K562 (cell line): ENCODE results near the gene RASGEF1C. TPM values are rescaled to one million over a fixed set of nuclear protein-coding genes. Genes with fewer than 3 reads are reported as not detected.
A peak's percentile ranks its signal among the peaks of the same experiment; 100 is the strongest.

Experiments
- ATAC-seq: fragments of 200-7000 bp; cut with Tn5 transposase; 3 replicates; pipeline ENCODE4 v1.9.1; 2020; ENCODE audit warnings: moderate library complexity
- BruUV-seq: library from RNA; stranded (reverse); fragments of 400-500 nt; replicated peaks from 2 replicates; lab custom pipeline; 2021; lab: Mats Ljungman, UMichigan
- CTCF ChIA-PET: fragments of 300-600 bp; formaldehyde crosslinking; extraction: SDS; loops from one replicate; lab custom pipeline; 2021; ENCODE audit warnings: low intra/inter-chr PET ratio; lab: Yijun Ruan, JAX
- POLR2A ChIA-PET: fragments of 300-600, 350-650 bp; sonication (Branson Sonifier 250); formaldehyde crosslinking; extraction: SDS; loops from one replicate; lab custom pipeline; 2021; ENCODE audit warnings: antibody characterized with exemption, inconsistent platforms; lab: Yijun Ruan, JAX
- DNase-seq, 4 experiments: peaks; one replicate each; pipeline versions ENCODE4 v3.0.0 to v3.0.0-alpha.2; 2011 to 2018; ENCODE audit warnings: low spot score in 3 of 4, mixed read lengths in 3 of 4; ENCODE audit errors: extremely low read depth in 1 of 4
- FAIRE-seq: peaks from 2 replicates; lab custom pipeline; 2011; peaks lifted over from hg19 to GRCh38; lab: Jason Lieb, UNC
- H2AFZ ChIP-seq: 2 replicates; pipeline ENCODE4 v1.6.0; 2011; ENCODE audit warnings: low read depth, low read length, control low read depth, inconsistent platforms
- H3K27ac ChIP-seq: fragments of 200-600 bp; 3 replicates; pipeline ENCODE4 v1.8.0; 2011; ENCODE audit warnings: low read depth, mild to moderate bottlenecking, control low read depth, inconsistent platforms, low read length, moderate library complexity, mixed read lengths; ENCODE audit errors: extremely low read depth
- H3K27me3 ChIP-seq, 2 experiments: fragments of 300-600 bp in 1 of 2; 2 replicates in 1 of 2; 3 replicates in 1 of 2; pipeline versions ENCODE4 v1.6.0 to v1.8.0; 2011; ENCODE audit warnings: inconsistent platforms in 2 of 2, low read length in 2 of 2, mild to moderate bottlenecking in 1 of 2, mixed read lengths in 1 of 2, moderate library complexity in 1 of 2; ENCODE audit not compliant: control insufficient read depth in 2 of 2, insufficient read depth in 2 of 2
- H3K36me3 ChIP-seq: fragments of 300-600 bp; 3 replicates; pipeline ENCODE4 v1.8.0; 2011; ENCODE audit warnings: mild to moderate bottlenecking, low read length, inconsistent platforms; ENCODE audit not compliant: control insufficient read depth, insufficient read depth
- H3K4me1 ChIP-seq, 2 experiments: fragments of 200-600 bp in 1 of 2; replicated peaks in 1 of 2; 2 replicates in 1 of 2; 3 replicates in 1 of 2; pipeline versions ENCODE4 v1.5.1 to v1.8.0; 2011; ENCODE audit warnings: inconsistent platforms in 2 of 2, low read length in 2 of 2, mild to moderate bottlenecking in 1 of 2, mixed read lengths in 1 of 2, moderate library complexity in 1 of 2; ENCODE audit not compliant: control insufficient read depth in 2 of 2, insufficient read depth in 2 of 2
- H3K4me2 ChIP-seq: 2 replicates; pipeline ENCODE4 v1.6.1; 2011; ENCODE audit warnings: low read length, control low read depth, inconsistent platforms, mixed read lengths; ENCODE audit not compliant: insufficient read depth
- H3K4me3 ChIP-seq: fragments of 200-600 bp; sonication (generic), shearing (Covaris generic); 2 replicates; pipeline ENCODE4 v1.5.1; 2016; ENCODE audit warnings: control low read depth, inconsistent platforms
- H3K79me2 ChIP-seq: fragments of 200-600 bp; 3 replicates; pipeline ENCODE4 v1.8.0; 2011; ENCODE audit warnings: low read length, inconsistent platforms; ENCODE audit not compliant: control insufficient read depth, insufficient read depth
- H3K9ac ChIP-seq, 2 experiments: 2 replicates each; pipeline versions ENCODE4 v1.6.0 to v1.6.1; 2011; ENCODE audit warnings: low read depth in 2 of 2, low read length in 2 of 2, control low read depth in 1 of 2, inconsistent platforms in 1 of 2, mild to moderate bottlenecking in 1 of 2, mixed read lengths in 1 of 2; ENCODE audit not compliant: insufficient read depth in 1 of 2
- H3K9me1 ChIP-seq: one replicate; pipeline ENCODE4 v1.6.0; 2011; ENCODE audit warnings: inconsistent platforms, mild to moderate bottlenecking, low read length, moderate library complexity; ENCODE audit not compliant: control insufficient read depth, insufficient read depth
- H3K9me3 ChIP-seq: replicated peaks from 2 replicates; pipeline ENCODE4 v1.5.1; 2011; ENCODE audit warnings: low read depth, low read length, inconsistent platforms; ENCODE audit not compliant: control insufficient read depth, insufficient read depth
- H4K20me1 ChIP-seq: replicated peaks from 2 replicates; pipeline ENCODE4 v1.6.1; 2011; ENCODE audit warnings: low read length, inconsistent platforms, mixed read lengths; ENCODE audit not compliant: control insufficient read depth, insufficient read depth
- ARID3A ChIP-seq: IDR thresholded peaks from 2 replicates; pipeline ENCODE4 v1.6.1; 2012; ENCODE audit warnings: low read depth, low read length, improper control_type of control experiment, borderline replicate concordance
- CBFA2T2 ChIP-seq: fragments of 450-650 bp; conservative IDR thresholded peaks from 2 replicates; pipeline ENCODE4 v1.6.1; 2017; ENCODE audit warnings: mild to moderate bottlenecking
- CC2D1A ChIP-seq: fragments of 450-650 bp; IDR thresholded peaks from 2 replicates; pipeline ENCODE4 v1.6.1; 2017; ENCODE audit warnings: mild to moderate bottlenecking
- ID3 ChIP-seq, 2 experiments: fragments of 250-450 bp in 1 of 2; fragments of 450-650 bp in 1 of 2; sonication (Bioruptor Pico) in 1 of 2; IDR thresholded peaks; 2 replicates each; pipeline versions ENCODE4 v1.6.1 to v1.8.0; 2016 to 2021; ENCODE audit warnings: mild to moderate bottlenecking in 2 of 2, moderate library complexity in 2 of 2, missing compliant biosample characterization in 1 of 2, missing genetic modification characterization in 1 of 2
- NCOA6 ChIP-seq: fragments of 450-650 bp; IDR thresholded peaks from 2 replicates; pipeline ENCODE4 v1.6.1; 2017; ENCODE audit warnings: mild to moderate bottlenecking
- POLR2A ChIP-seq: fragments of 450-650 bp; conservative IDR thresholded peaks from 2 replicates; pipeline ENCODE4 v1.6.1; 2016
- SMARCC2 ChIP-seq: fragments of 450-650 bp; IDR thresholded peaks from 2 replicates; pipeline ENCODE4 v1.6.1; 2017; ENCODE audit warnings: antibody characterized with exemption, moderate library complexity, mild to moderate bottlenecking, low read depth
- ZBTB8A ChIP-seq: fragments of 450-650 bp; IDR thresholded peaks from 2 replicates; pipeline ENCODE4 v1.6.1; 2018; ENCODE audit warnings: mild to moderate bottlenecking, moderate library complexity; ENCODE audit not compliant: partially characterized antibody
- ZNF277 ChIP-seq: fragments of 250-450 bp; sonication (Bioruptor Pico); IDR thresholded peaks from 2 replicates; pipeline ENCODE4 v1.8.0; 2022; ENCODE audit warnings: inconsistent platforms, mild to moderate bottlenecking, moderate library complexity, borderline replicate concordance
- WGBS: fragments of 100-300 bp; shearing (Covaris generic); methylation state at CpG from one replicate; pipeline ENCODE4 v1.1.6; 2016; ENCODE audit warnings: low coverage, mixed read lengths; ENCODE audit not compliant: insufficient coverage; ENCODE audit errors: missing lambda C conversion rate; 5-methylcytosine and 5-hydroxymethylcytosine counted together
- in situ Hi-C: fragments of 300-500 bp; cut with MboI; formaldehyde crosslinking; loops from 4 replicates; pipeline ENCODE4 v1.15.0; 2018; ENCODE audit warnings: inconsistent platforms, mixed read lengths
- intact Hi-C: fragments of 100-400 bp; cut with micrococcal nuclease; formaldehyde crosslinking; loops from 2 replicates; pipeline ENCODE4 v1.14.2; 2022
- polyA plus RNA-seq, 8 experiments: library from polyadenylated mRNA; depleted of rRNA in 4 of 8; stranded (reverse) in 5 of 8; unstranded in 3 of 8; fragments of >200 nt; fragmentation: Nextera tagmentation in 2 of 8; fragmentation: Illumina TruSeq in 1 of 8; extraction: Ambion mirVana in 2 of 8; extraction: Trizol in 1 of 8; gene quantifications; 2 replicates each; pipeline versions ENCODE4 v1.2.1 to v1.2.3, GENCODE V29; 2011 to 2014; ENCODE audit warnings: inconsistent platforms in 1 of 8, missing spikeins in 1 of 8
- total RNA-seq, 7 experiments: library from RNA; depleted of rRNA in 6 of 7; stranded (reverse); fragments of >200 nt in 6 of 7; fragmentation: Illumina TruSeq in 2 of 7; extraction: Trizol in 2 of 7; gene quantifications; 2 replicates each; pipeline versions ENCODE4 v1.2.1 to v1.2.3, GENCODE V29; 2011 to 2021; ENCODE audit warnings: low replicate concordance in 1 of 7
- TF ChIP-seq, protein P1 (sequence below): IDR thresholded peaks from 2 replicates; pipeline ENCODE4 v1.6.1; 2014; ENCODE audit warnings: antibody characterized with exemption
- TF ChIP-seq, protein P2 (sequence below): fragments of 200-400 bp; formaldehyde crosslinking; IDR thresholded peaks from 2 replicates; pipeline ENCODE4 v1.6.1; 2017; ENCODE audit warnings: mild to moderate bottlenecking, low read depth, low read length, moderate library complexity
- TF ChIP-seq, protein P3 (sequence below): fragments of 450-650 bp; IDR thresholded peaks from 2 replicates; pipeline ENCODE4 v1.6.1; 2016; ENCODE audit warnings: missing biosample characterization, missing genetic modification characterization

RASGEF1C gene
- total and polyA plus RNA-seq, 9 of the 15 experiments (the other 6 are each of a cell fraction or from before 2014, with no cell fraction given): 0.04 to 1.1 (median 0.21) TPM; not detected in 4

GRCh38 chr5:180071531-180072255 is 137.3 kb downstream of the RASGEF1C start, which contains the start of gene RNF130:
RNF130 (minus strand) TSS chr5:180071759; CDS start chr5:180071702, 57 bp downstream.
- ChIA-PET POLR2A (interaction anchor here (0.6 kb wide), 1 partner anchor 52 kb away, joined by 3 read pairs; no protein-coding TSS in a partner anchor), CTCF (interaction anchor here (0.6 kb wide), 1 partner anchor 19 kb away, joined by 7 read pairs; no protein-coding TSS in a partner anchor)
- Histone ChIP-seq H3K9me3 (peaks cover 4% of the 10 kb centered on the region; the same call in 1 of the 2 replicates), H3K9me1 (peaks cover 3% of the 10 kb centered on the region), H3K4me2 (peak within 1 kb of the TSS; percentile 81), H3K4me3 (peak within 1 kb of the TSS; percentile 59), H3K27me3 (no peaks in the 10 kb centered on the region), H2AFZ (peak within 1 kb of the TSS; percentile 99), H3K4me1 (peaks cover 19 to 34% of the 10 kb centered on the region in 2 experiments), H3K36me3 (no peaks in the 10 kb centered on the region), H3K79me2 (peaks cover 35% of the 10 kb centered on the region), H4K20me1 (0 out of 2 replicates have a peak, but pooled peaks cover 8% of the 10 kb centered on the region), H3K27ac (peak within 1 kb of the TSS; percentile 91), H3K9ac (peak within 1 kb of the TSS; percentile 88 to 93)
- in situ Hi-C loops: no loop called here
- peak; percentile 64 for FAIRE-seq
- peak; percentile 95 to 96 (median 96) for DNase-seq
- intact Hi-C loops: loop anchor here (5.0 kb wide), 1 partner anchor 84 kb away; no protein-coding TSS in a partner anchor
- 2% methylated on average over 65 of the region's 113 CpGs for WGBS
- ATAC-seq: peak; percentile 85
- BruUV-seq: no TSS peak
- TF ChIP-seq CC2D1A: no peak
- no peak for TF ChIP-seq CBFA2T2
- TF ChIP-seq ZBTB8A: no peak
- peak; percentile 86 for TF ChIP-seq POLR2A
- TF ChIP-seq, protein P1, sequence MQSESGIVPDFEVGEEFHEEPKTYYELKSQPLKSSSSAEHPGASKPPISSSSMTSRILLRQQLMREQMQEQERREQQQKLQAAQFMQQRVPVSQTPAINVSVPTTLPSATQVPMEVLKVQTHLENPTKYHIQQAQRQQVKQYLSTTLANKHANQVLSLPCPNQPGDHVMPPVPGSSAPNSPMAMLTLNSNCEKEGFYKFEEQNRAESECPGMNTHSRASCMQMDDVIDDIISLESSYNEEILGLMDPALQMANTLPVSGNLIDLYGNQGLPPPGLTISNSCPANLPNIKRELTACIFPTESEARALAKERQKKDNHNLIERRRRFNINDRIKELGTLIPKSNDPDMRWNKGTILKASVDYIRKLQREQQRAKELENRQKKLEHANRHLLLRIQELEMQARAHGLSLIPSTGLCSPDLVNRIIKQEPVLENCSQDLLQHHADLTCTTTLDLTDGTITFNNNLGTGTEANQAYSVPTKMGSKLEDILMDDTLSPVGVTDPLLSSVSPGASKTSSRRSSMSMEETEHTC: no peak
- TF ChIP-seq, protein P2, sequence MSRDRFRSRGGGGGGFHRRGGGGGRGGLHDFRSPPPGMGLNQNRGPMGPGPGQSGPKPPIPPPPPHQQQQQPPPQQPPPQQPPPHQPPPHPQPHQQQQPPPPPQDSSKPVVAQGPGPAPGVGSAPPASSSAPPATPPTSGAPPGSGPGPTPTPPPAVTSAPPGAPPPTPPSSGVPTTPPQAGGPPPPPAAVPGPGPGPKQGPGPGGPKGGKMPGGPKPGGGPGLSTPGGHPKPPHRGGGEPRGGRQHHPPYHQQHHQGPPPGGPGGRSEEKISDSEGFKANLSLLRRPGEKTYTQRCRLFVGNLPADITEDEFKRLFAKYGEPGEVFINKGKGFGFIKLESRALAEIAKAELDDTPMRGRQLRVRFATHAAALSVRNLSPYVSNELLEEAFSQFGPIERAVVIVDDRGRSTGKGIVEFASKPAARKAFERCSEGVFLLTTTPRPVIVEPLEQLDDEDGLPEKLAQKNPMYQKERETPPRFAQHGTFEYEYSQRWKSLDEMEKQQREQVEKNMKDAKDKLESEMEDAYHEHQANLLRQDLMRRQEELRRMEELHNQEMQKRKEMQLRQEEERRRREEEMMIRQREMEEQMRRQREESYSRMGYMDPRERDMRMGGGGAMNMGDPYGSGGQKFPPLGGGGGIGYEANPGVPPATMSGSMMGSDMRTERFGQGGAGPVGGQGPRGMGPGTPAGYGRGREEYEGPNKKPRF: no peak
- peak; percentile 90 for TF ChIP-seq NCOA6
- no peak for TF ChIP-seq ID3 (CRISPR knock-in tag; IDR thresholded peaks at IDR 0.05)
- TF ChIP-seq ID3 (tag; IDR thresholded peaks at IDR 0.05): peak; percentile 87
- no peak for TF ChIP-seq ARID3A
- TF ChIP-seq ZNF277: no peak
- no peak for TF ChIP-seq SMARCC2
- TF ChIP-seq, protein P3, sequence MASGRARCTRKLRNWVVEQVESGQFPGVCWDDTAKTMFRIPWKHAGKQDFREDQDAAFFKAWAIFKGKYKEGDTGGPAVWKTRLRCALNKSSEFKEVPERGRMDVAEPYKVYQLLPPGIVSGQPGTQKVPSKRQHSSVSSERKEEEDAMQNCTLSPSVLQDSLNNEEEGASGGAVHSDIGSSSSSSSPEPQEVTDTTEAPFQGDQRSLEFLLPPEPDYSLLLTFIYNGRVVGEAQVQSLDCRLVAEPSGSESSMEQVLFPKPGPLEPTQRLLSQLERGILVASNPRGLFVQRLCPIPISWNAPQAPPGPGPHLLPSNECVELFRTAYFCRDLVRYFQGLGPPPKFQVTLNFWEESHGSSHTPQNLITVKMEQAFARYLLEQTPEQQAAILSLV: no peak
